Retinal pigment epithelial cell (primary cell): ENCODE measurements around the gene TPSD1.
"Not testable (repeated sequence)": the region's sequence is repeated elsewhere in the genome, so short reads cannot be mapped to it uniquely, and the experiment has no call there.

Experiments used
- DNase-seq: peaks from one replicate; pipeline ENCODE4 v3.0.0-alpha.2; 2010; ENCODE audit warnings: low read depth
- H3K4me3 ChIP-seq: 2 replicates; pipeline ENCODE4 v1.5.1; 2011; ENCODE audit warnings: mild to moderate bottlenecking, low read length, control low read depth, moderate library complexity
- CTCF ChIP-seq: conservative IDR thresholded peaks from 2 replicates; pipeline ENCODE4 v1.5.1; 2011; ENCODE audit warnings: low read depth, low read length, control low read depth, inconsistent platforms

Gene TPSD1

GRCh38 chr16:1221628-1222552 lies 34.0 kb upstream of the TPSD1 start:
- TF ChIP-seq CTCF = no peak
- no peak for DNase-seq
- no peak overlapping the region for H3K4me3 ChIP-seq

- TF ChIP-seq CTCF = no peak
- no peak for DNase-seq
- no peak overlapping the region for H3K4me3 ChIP-seq
Observed at GRCh38 chr16:1222553-1223354, 33.1 kb upstream of the TPSD1 start.

- H3K4me3 ChIP-seq = no peak overlapping the region
- DNase-seq = no peak
- TF ChIP-seq CTCF = no peak
Observed at GRCh38 chr16:1223355-1224214, 32.3 kb upstream of the TPSD1 start.

GRCh38 chr16:1224558-1224957 lies 31.3 kb upstream of the TPSD1 start:
- DNase-seq = no peak
- TF ChIP-seq CTCF = no peak
- H3K4me3 ChIP-seq = no peak overlapping the region

- TF ChIP-seq CTCF = no peak
- DNase-seq = no peak
- no peak within 1 kb of the TSS for H3K4me3 ChIP-seq
Observed at GRCh38 chr16:1225051-1225451, 30.8 kb upstream of the TPSD1 start, which contains the start of gene TPSG1. Gene TPSG1, minus strand, starts transcription at chr16:1225268. Its CDS starts 16 bp downstream, at chr16:1225252.

- not testable (repeated sequence) for H3K4me3 ChIP-seq, DNase-seq
Observed at GRCh38 chr16:1225728-1226311, 30.0 kb upstream of the TPSD1 start.

- not testable (repeated sequence) for H3K4me3 ChIP-seq, DNase-seq
Observed at GRCh38 chr16:1226692-1227091, 29.2 kb upstream of the TPSD1 start.

- H3K4me3 ChIP-seq, DNase-seq: not testable (repeated sequence)
Observed at GRCh38 chr16:1228227-1228626, 27.6 kb upstream of the TPSD1 start.

GRCh38 chr16:1229476-1229875 lies 26.4 kb upstream of the TPSD1 start:
- not testable (repeated sequence) for H3K4me3 ChIP-seq, DNase-seq

- H3K4me3 ChIP-seq, DNase-seq: not testable (repeated sequence)
Observed at GRCh38 chr16:1230084-1230470, 25.8 kb upstream of the TPSD1 start, which contains the start of gene TPSB2. Gene TPSB2, minus strand, starts transcription at chr16:1230184. Its CDS starts 233 bp downstream, at chr16:1229951.

GRCh38 chr16:1230471-1231212 lies 25.2 kb upstream of the TPSD1 start:
- H3K4me3 ChIP-seq, DNase-seq: not testable (repeated sequence)
